AG08395 (cell line): Measurements from ENCODE around the gene PCDHA4.

Experiments used
- DNase-seq: peaks from one replicate; pipeline ENCODE4 v3.0.0; 2012; ENCODE audit warnings: mixed read lengths, low spot score

The PCDHA4 gene

DNA sequence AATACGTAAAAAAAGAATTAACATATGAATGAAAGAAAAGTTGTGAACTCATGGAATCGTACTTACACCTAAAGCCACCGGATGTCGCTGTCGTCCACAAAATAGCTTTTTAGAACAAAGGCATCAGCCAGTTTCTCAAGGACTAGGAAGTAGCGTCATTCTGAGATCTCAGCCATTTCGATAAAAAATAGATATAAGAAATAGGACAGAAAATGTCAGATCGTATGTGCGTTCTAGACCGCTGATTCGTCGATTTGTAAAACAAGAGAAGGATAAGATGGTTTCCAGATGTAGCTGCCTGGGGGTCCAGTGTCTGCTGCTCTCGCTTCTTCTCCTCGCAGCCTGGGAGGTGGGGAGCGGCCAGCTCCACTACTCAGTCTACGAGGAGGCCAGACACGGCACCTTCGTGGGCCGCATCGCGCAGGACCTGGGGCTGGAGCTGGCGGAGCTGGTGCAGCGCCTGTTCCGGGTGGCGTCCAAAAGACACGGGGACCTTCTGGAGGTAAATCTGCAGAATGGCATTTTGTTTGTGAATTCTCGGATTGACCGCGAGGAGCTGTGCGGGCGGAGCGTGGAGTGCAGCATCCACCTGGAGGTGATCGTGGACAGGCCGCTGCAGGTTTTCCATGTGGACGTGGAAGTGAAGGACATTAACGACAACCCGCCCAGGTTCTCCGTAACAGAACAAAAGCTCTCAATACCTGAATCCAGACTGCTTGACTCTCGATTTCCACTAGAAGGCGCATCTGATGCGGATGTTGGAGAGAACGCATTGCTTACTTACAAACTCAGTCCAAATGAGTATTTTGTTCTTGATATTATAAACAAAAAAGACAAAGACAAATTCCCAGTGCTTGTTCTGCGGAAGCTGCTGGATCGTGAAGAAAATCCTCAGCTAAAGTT is 49.2 kb downstream of the PCDHA4 start, which contains the start of gene PCDHA10:
Gene PCDHA10 (plus strand): TSS at position 126 of the 903 bp plus-strand sequence. CDS start 152 bp downstream, at position 278.
- DNase-seq = no peak

DNA sequence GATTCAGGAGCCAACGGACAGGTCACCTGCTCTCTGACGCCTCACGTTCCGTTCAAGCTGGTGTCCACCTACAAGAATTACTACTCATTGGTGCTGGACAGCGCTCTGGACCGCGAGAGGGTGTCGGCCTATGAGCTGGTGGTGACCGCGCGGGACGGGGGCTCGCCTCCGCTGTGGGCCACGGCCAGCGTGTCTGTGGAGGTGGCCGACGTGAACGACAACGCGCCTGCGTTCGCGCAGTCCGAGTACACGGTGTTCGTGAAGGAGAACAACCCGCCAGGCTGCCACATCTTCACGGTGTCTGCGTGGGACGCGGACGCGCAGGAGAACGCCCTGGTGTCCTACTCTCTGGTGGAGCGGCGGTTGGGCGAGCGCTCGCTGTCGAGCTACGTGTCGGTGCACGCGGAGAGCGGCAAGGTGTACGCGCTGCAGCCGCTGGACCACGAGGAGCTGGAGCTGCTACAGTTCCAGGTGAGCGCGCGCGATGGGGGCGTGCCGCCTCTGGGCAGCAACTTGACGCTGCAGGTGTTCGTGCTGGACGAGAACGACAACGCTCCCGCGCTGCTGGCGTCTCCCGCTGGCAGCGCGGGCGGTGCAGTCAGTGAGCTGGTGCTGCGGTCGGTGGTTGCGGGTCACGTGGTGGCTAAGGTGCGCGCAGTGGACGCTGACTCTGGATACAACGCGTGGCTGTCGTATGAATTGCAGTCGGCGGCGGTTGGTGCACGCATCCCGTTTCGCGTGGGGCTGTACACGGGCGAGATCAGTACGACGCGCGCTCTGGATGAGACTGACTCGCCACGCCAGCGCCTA is 50.5 kb downstream of the PCDHA4 start:
- DNase-seq = no peak

GRCh38 chr5:140857987-140858240 is 51.0 kb downstream of the PCDHA4 start:
- no peak for DNase-seq

DNA sequence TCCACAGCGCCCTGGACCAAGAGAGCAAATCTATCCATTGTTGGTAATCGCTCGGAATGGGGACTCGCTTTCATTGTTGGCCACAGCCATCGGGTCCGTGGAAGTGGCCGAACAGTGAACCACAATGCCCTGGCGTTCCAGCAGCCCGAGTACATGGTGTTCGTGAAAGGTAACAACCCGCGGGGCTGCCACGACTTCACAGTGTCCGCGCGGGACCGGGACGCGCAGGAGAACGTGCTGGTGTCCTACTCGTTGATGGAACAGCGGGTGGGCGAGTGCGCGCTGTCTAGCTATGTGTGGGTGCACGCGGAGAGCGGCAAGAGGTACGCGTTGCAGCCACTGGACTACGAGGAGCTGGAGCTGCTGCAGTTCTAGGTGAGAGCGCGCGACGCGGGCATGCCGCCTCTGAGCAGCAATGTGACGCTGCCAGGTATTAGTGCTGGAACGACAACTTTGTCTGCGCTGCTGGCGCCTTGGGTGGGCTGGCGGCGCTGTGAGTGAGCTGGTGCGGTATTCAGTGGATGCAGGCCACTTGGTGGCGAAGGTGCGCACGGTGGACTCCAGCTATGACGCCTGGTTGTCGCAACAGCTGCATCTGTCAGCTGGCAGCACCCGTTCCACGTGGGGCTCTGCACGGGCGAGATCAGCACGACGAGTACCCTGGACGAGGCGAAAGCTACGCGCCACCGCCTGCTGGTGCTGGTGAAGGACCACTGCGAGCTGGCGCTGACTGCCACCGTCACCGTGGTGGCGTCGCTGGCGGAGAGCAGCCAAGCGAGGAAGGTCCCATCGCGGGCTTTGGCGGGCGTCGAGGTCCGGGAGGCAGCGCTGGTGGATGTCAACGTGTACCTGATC is 55.8 kb downstream of the PCDHA4 start:
- no peak for DNase-seq
